Measurements from ENCODE around the gene FBXL12. TPM values are rescaled to one million over a fixed set of nuclear protein-coding genes. Genes with fewer than 3 reads are reported as not detected.
"Not testable (repeated sequence)": the region's sequence is repeated elsewhere in the genome, so short reads cannot be mapped to it uniquely, and the experiment has no call there.

The FBXL12 gene
- total RNA-seq, 1 donor from 2014 or later: 13.1 TPM

DNA sequence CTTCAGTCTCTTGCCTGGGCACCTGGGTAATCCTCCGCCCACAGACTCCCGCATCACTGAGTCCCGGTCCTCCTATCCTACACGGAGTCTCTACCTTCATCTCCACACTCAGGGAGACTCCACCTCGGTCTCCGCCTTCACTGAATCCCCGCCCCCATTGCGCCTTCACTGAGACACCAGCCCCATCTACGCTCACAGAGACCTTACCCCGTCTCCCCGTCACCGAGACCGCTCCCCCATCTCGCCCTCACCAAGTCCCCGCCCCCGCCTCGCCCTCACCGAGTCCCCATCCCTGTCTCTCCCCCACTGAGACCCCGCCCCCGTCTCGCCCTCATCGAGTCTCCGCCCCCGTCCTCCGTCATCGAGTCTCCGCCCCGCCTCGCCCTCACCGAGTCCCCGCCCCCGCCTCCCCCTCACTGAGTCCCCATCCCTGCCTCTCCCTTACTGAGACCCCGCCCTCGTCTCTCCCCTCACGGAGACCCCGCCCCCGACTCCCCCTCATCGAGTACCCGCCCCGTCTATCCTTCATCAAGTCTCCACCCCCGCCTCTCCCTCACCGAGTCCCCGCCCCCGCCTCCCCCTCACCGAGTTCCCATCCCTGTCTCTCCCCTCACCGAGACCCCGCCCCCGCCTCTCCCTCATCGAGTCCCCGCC lies 27.2 kb downstream of the FBXL12 start:
- DNase-seq: peak; percentile 96

DNA sequence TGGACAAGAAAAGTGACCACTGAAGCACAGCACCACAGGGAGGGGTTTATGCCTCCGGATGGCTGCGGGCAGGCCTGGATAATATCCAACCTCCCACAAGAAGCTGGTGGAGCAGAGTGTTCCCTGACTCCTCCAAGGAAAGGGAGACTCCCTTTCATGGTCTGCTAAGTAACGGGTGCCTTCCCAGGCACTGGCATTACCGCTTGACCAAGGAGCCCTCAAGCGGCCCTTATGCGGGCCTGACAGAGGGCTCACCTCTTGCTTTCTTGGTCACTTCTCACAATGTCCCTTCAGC lies 27.9 kb downstream of the FBXL12 start:
- not testable (repeated sequence) for DNase-seq

DNA sequence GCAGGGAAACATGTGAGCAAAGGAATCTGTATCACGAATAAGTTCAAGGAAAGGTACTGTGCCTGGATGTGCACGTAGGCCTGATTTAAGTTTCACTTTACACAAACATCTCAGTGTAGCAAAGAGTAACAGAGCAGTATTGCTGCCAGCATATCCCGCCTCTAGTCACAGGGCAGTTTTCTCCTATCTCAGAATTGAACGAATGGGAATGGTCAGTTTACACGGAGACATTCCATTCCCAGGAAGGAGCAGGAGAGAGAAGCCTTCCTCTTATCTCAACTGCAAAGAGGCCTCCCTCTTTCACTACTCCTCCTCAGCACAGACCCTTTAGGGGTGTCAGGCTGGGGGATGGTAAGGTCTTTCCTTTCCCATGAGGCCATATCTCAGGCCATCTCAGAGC lies 29.3 kb downstream of the FBXL12 start:
- not testable (repeated sequence) for DNase-seq

DNA sequence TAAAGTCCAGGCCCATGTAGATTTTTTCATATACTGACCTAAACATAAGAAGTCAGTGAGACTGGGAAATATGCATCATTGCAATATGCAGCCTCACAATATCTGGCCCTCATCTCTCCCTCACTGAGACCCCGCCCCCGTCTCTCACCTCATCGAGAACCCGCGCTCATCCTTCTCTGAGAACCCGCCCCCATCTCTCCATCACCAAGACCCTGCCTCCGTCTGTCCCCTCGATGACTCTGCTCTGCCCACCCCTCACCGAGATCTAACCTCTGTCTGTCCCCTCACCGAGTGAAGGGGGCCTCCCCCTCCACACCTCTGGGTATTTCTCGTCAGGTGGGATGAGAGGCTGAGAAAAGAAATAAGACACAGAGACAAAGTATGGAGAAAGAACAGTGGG lies 29.8 kb downstream of the FBXL12 start:
- no peak for DNase-seq

DNA sequence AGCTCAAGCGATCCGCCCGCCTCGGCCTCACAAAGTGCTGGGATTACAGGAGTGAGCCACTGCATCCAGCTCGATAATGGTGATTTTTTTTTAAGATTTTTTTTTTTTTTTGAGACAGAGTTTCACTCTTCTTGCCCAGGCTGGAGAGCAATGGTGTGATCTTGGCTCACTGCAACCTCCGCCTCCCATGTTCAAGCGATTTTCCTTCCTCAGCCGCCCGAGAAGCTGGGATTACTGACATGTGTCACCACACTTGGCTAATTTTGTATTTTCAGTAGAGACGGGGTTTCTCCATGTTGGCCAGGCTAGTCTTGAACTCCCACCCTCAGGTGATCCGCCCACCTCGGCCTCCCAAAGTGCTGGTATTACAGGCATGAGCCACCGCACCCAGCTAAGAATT lies 30.3 kb downstream of the FBXL12 start:
- DNase-seq: not testable (repeated sequence)

DNA sequence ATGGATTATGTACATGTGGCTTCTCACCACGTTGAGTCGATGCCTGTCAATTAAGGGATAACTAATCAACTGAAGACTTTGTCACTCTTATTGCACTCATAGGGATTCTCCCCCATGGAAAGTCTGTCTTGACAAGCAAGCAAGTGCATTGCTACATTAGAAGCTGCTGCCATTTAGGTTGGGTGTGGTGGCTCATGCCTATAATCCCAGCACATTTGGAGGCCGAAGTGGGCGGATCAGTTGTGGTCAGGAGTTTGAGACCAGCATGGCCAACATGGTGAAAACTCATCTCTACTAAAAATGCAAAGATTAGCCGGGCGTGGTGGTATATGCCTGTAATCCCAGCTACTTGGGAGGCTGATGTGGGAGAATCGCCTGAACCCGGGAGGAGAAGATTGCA lies 32.1 kb downstream of the FBXL12 start:
- no peak for DNase-seq

DNA sequence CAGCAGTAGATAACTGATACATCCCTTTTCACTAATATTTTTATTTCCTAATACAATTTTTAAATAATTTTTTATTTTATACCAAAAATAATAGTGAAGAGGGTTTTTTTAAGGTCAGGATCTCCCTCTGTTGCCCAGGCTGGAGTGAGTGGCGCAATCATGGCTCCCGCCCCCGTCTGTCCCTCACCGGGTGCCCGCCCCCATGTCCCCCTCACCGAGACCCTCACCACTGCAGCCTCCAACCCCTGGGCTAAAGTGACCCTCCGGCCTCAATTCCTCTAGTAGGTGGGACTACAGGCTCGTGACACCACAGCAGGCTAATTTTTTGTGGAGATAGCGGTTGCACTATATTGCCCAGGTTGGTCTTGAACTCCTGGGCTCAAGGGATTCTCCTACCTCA lies 32.5 kb downstream of the FBXL12 start:
- DNase-seq: no peak

DNA sequence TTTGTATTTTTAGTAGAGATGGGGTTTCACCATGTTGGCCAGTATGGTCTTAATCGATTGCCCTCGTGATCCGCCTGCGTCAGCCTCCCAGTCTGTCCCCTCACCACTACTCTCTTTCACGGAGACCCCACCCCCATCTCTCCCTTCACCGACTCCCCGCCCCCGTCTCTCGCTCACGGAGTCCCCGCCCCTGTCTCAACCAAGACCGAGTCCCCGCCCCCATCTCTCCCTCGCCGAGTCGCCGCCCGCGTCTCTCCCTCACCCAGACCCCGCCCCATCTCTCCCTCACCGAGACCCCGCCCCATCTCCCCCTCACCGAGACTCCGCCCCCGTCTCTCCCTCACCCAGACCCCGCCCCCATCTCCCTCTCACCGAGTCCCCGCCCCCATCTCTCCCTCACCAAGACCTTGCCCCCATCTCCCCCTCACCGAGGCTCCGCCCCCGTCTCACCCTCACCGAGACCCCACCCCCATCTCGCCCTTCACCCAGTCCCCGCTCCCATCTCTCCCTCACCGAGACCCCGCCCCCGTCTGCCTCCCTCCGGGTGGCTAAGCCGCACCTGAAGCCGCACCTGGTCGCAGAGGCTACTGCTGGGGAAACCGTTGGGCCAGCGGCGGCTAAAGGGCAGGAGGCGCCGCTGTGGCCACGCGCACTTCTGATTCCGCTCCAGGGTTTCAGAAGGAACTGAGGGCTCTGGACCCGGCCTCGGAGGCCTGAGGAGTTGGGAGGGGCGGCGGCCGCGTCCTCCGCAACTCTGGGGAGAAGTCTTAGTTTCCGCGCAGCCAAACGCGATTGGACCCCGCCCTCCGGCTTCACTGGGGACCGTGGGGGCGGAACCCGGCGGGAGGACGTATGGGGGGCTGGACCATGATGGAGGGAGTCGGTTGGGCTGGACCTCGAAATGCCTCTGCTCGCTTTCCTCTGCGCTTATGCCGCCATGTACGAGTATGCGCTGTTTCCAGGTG lies 33.2 kb downstream of the FBXL12 start:
- peak; percentile 94 for DNase-seq

DNA sequence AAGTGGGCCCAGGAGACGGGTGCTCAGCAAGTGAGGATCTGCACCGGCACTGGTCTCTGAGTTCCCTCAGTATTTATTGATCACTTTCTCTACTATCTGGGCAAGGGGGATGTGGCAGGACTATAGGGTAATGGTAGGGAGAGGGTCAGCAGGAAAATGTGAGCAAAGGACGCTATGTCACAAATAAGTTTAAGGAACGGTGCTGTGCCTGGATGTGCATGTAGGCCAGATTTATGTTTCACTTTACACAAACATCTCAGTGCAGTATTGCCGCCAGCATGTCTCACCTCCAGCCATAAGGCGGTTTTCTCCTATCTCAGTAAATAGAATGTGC lies 34.7 kb downstream of the FBXL12 start:
- DNase-seq: not testable (repeated sequence)

DNA sequence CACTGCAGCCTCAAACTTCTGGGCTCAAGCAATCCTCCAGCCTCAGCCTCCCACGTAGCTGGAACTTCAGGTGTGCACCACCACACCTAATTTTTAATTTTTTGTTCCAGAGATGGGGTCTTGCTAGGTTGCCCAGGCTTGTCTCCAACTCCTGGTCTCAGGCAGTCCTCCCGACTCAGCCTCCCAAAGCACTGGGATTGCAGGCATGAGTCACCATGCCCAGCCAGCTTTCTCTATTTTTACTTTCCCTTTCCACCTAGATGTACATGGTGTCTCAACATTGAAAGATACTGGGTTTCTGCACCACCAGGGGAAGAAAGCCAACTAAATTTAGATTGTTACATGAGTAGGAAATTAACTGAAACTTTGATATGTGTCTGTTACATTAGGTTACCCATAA lies 36.5 kb downstream of the FBXL12 start:
- no peak for DNase-seq

DNA sequence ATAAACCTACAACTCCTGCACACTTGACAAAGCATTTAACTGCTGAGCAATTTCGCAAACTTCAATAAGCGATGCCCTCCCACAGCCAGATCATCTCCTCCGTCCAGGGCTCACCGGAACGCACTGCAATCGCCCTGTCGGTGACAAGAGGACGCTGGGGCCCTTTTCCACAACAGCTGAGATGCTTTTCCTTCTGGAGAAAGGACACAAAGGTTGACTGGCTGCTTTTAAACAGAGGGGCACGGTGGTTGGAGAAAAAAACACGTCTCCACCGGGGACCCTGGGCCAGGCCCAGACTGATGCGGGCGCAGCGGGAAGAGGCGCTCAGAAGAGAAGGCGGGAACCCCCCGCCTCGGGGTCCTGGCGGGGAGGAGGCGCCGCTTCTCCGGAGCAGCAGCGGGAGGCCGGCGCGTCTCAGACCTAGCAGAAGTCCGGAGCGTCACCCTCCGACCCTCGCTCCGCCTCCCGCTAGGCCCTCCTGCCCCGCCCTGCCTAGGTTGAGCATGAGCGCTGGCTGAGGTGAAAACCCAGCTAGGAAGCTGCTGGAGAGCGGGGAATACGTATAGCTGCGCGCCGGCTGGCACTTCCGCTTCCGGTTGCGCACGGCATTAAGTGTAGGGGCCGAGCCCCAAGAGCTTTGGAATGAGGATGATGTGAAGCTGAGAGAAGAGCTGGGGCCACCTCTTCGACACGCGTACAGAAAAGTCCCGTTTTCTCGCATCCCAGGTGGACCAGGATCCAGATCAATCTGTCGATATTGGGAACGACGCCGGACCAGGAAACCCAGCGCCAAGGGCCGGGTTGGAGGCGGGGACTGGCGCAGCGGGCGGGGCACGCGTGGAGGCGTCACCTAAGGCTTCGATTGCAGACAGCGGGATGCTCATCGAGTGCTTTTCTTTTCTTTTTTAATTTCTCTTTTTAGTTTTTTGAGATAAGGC lies 50.4 kb downstream of the FBXL12 start, which contains the start of gene ZNF846:
ZNF846 (minus strand) TSS at position 564 of the 938 bp plus-strand sequence. CDS start 3,788 bp downstream, outside the sequence.
- peak; percentile 85 for DNase-seq

Small RNAs within 50 kb of the gene (small RNA-seq; reads per million reads assigned to genes)
- not detected for gene RF00156

Other genes with a start within 250 kb of the FBXL12 start
- 109 TPM for gene ZNF121, start 234.6 kb downstream of the FBXL12 start, total RNA-seq
- 44.6 TPM for gene ZNF561, start 197.8 kb downstream of the FBXL12 start, total RNA-seq
- 86.4 TPM for gene ZNF562, start 144.0 kb downstream of the FBXL12 start, total RNA-seq
- 26.5 TPM for gene ZNF846, start 50.3 kb downstream of the FBXL12 start, total RNA-seq
- gene UBL5, start 8.8 kb upstream of the FBXL12 start, total RNA-seq: 62.9 TPM
- 65.4 TPM for gene PIN1, start 16.2 kb upstream of the FBXL12 start, total RNA-seq
- 121 TPM for gene OLFM2, start 117.4 kb upstream of the FBXL12 start, total RNA-seq
- gene COL5A3, start 191.4 kb upstream of the FBXL12 start, total RNA-seq: 1.2 TPM
- not detected for gene RDH8, start 194.4 kb upstream of the FBXL12 start, total RNA-seq